NCI-H526 (cell line): Measurements from ENCODE around the gene OR2T29.
"Not testable (repeated sequence)": the region's sequence is repeated elsewhere in the genome, so short reads cannot be mapped to it uniquely, and the experiment has no call there.

Experiments
- DNase-seq, 2 experiments: peaks; one replicate each; lab custom pipeline; 2025; lab: John Stamatoyannopoulos, UW

The OR2T29 gene

DNA sequence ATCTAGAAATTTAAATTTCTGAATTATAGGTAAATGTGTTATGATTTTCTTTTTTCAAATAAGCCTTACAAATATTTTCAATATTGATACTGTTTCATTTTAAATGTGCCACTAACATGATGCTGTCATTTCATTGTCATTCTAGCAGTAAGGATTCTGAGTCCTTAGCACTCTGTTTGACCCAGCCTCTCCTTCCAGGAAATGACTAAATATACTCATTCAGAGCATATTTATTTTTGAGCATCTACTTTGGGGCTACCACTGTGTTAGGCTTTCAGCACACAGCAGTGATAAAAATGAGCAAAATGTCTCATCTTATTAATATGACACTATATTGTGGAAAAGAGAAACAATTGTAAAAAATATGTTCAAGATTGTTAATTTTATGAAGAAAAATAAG, 52.4 kb downstream of the OR2T29 start:
- DNase-seq: not testable (repeated sequence)

DNA sequence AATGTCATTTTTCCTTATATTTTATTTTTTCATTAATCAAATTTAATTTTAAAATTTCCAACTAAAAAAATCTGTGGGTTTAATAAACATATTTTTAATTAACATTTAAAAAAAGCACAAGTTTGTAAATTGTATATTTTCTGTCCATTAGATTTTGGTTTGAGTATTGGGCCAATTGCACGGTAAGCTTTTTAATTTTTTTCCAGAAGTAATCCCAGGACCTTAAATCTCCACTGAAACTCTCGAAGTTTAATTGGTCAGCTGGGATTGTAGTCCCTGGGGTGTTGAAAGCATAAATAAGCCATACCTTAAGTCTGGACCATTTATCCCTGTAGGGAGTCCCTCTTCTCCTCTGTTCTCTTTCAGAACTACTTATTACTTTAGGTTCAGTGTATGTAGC, 54.8 kb downstream of the OR2T29 start, which contains the start of gene OR2G6:
TSS of gene OR2G6 (plus strand) at position 301 of the 400 bp plus-strand sequence. CDS start 13,574 bp downstream, outside the sequence.
- DNase-seq: not testable (repeated sequence)
